CD14-positive monocyte (primary cell): ENCODE data around the gene SLC24A5. TPM values are rescaled to one million over a fixed set of nuclear protein-coding genes. Genes with fewer than 3 reads are reported as not detected.

ENCODE experiments used
- DNase-seq, 3 donors: peaks; one replicate each; pipeline ENCODE4 v3.0.0-alpha.2; 2011 to 2022
- H2AFZ ChIP-seq: 2 replicates; pipeline ENCODE4 v1.6.0; 2012; ENCODE audit warnings: mild to moderate bottlenecking, low read depth, low read length, inconsistent platforms; ENCODE audit not compliant: insufficient read depth, poor library complexity, severe bottlenecking
- H3K27ac ChIP-seq, 2 donors: 1 replicate in 1 of 2; 2 replicates in 1 of 2; pipeline ENCODE4 v1.5.1; 2012 to 2013; ENCODE audit warnings: low read length in 2 of 2, control low read depth in 1 of 2, inconsistent platforms in 1 of 2, low read depth in 1 of 2, mild to moderate bottlenecking in 1 of 2
- H3K27me3 ChIP-seq, 2 donors: one replicate each; pipeline versions ENCODE4 v1.6.0 to v1.6.1; 2011 to 2013; ENCODE audit warnings: low read length in 2 of 2; ENCODE audit not compliant: control insufficient read depth in 2 of 2, insufficient read depth in 2 of 2
- H3K36me3 ChIP-seq, 2 donors: replicated peaks in 1 of 2; 1 replicate in 1 of 2; 2 replicates in 1 of 2; pipeline versions ENCODE4 v1.5.1 to v1.6.1; 2012 to 2013; ENCODE audit warnings: low read length in 2 of 2, control low read depth in 1 of 2, inconsistent platforms in 1 of 2, mild to moderate bottlenecking in 1 of 2; ENCODE audit not compliant: insufficient read depth in 2 of 2, control insufficient read depth in 1 of 2
- H3K4me1 ChIP-seq, 2 donors: 1 replicate in 1 of 2; 2 replicates in 1 of 2; pipeline versions ENCODE4 v1.5.1 to v1.6.1; 2012 to 2013; ENCODE audit warnings: low read length in 2 of 2, control low read depth in 1 of 2, inconsistent platforms in 1 of 2, mild to moderate bottlenecking in 1 of 2, moderate library complexity in 1 of 2; ENCODE audit not compliant: insufficient read depth in 2 of 2, control insufficient read depth in 1 of 2
- H3K4me2 ChIP-seq: replicated peaks from 2 replicates; pipeline ENCODE3; 2012; ENCODE audit warnings: low read length, moderate library complexity, mild to moderate bottlenecking; ENCODE audit not compliant: poor library complexity, severe bottlenecking; ENCODE audit errors: extremely low read depth
- H3K4me3 ChIP-seq, 3 experiments: fragments of 200-600 bp in 1 of 3; sonication (generic) in 1 of 3; replicated peaks in 1 of 3; 1 replicate in 2 of 3; 2 replicates in 1 of 3; pipeline ENCODE4 v1.5.1; 2011 to 2013; ENCODE audit warnings: low read length in 3 of 3, mild to moderate bottlenecking in 3 of 3, control low read depth in 2 of 3, low read depth in 2 of 3, inconsistent platforms in 1 of 3, moderate library complexity in 1 of 3
- H3K79me2 ChIP-seq: 2 replicates; pipeline ENCODE4 v1.6.0; 2012; ENCODE audit warnings: mild to moderate bottlenecking, control low read depth, inconsistent platforms, low read length, moderate library complexity; ENCODE audit not compliant: insufficient read depth
- H3K9ac ChIP-seq: 2 replicates; pipeline ENCODE4 v1.6.0; 2017; ENCODE audit warnings: low read length, mild to moderate bottlenecking; ENCODE audit not compliant: insufficient read depth, poor library complexity, severe bottlenecking
- H3K9me3 ChIP-seq, 2 donors: replicated peaks in 1 of 2; 1 replicate in 1 of 2; 2 replicates in 1 of 2; pipeline versions ENCODE4 v1.5.1 to v1.6.1; 2012 to 2013; ENCODE audit warnings: low read length in 2 of 2, control low read depth in 1 of 2; ENCODE audit not compliant: control insufficient read depth in 1 of 2, insufficient read depth in 1 of 2
- H4K20me1 ChIP-seq: 2 replicates; pipeline ENCODE4 v1.6.0; 2012; ENCODE audit warnings: mild to moderate bottlenecking, low read length, control low read depth, moderate library complexity; ENCODE audit not compliant: insufficient read depth
- H3K27ac Mint-ChIP-seq, 7 donors: one replicate each; pipeline ENCODE4 v1.8.0; 2020; ENCODE audit warnings: mild to moderate bottlenecking in 7 of 7, mixed read lengths in 7 of 7, moderate library complexity in 6 of 7, inconsistent platforms in 2 of 7
- H3K27me3 Mint-ChIP-seq, 3 donors: one replicate each; pipeline ENCODE4 v1.8.0; 2021 to 2022; ENCODE audit warnings: low read depth in 3 of 3, mild to moderate bottlenecking in 3 of 3, mixed read lengths in 3 of 3, moderate library complexity in 3 of 3, inconsistent platforms in 1 of 3
- H3K36me3 Mint-ChIP-seq, 2 donors: one replicate each; pipeline ENCODE4 v1.8.0; 2020; ENCODE audit warnings: mixed read lengths in 2 of 2, inconsistent platforms in 1 of 2, mild to moderate bottlenecking in 1 of 2
- H3K4me1 Mint-ChIP-seq: one replicate; pipeline ENCODE4 v1.8.0; 2020; ENCODE audit warnings: mild to moderate bottlenecking, mixed read lengths
- H3K4me3 Mint-ChIP-seq, 2 donors: one replicate each; pipeline ENCODE4 v1.8.0; 2020; ENCODE audit warnings: mild to moderate bottlenecking in 2 of 2, mixed read lengths in 2 of 2, moderate library complexity in 1 of 2
- H3K9me3 Mint-ChIP-seq, 7 donors: one replicate each; pipeline ENCODE4 v1.8.0; 2020 to 2022; ENCODE audit warnings: mixed read lengths in 7 of 7, mild to moderate bottlenecking in 6 of 7, moderate library complexity in 6 of 7, inconsistent platforms in 2 of 7
- CTCF ChIP-seq: fragments of 200-600 bp; IDR thresholded peaks from one replicate; pipeline ENCODE4 v1.8.0; 2022; ENCODE audit warnings: antibody characterized with exemption, mild to moderate bottlenecking
- WGBS: methylation state at CpG from one replicate; pipeline ENCODE4 v1.1.5; 2013; ENCODE audit warnings: missing lambda C conversion rate; ENCODE audit not compliant: insufficient coverage; 5-methylcytosine and 5-hydroxymethylcytosine counted together
- intact Hi-C, 2 donors: fragments of 100-400 bp; cut with micrococcal nuclease; formaldehyde crosslinking; loops; one replicate each; pipeline versions ENCODE4 v1.15.0 to v1.15.1; 2023
- polyA minus RNA-seq: library from RNA; depleted of rRNA, polyadenylated mRNA; stranded (reverse); fragments of >200 nt; gene quantifications from 2 replicates; pipeline ENCODE4 v1.2.3, GENCODE V29; 2012
- polyA plus RNA-seq, 3 donors: library from polyadenylated mRNA; depleted of rRNA in 1 of 3; unstranded in 2 of 3; stranded (reverse) in 1 of 3; fragments of 300-500 nt in 2 of 3; fragments of >200 nt in 1 of 3; fragmentation: Illumina TruSeq in 2 of 3; gene quantifications; 1 replicate in 2 of 3; 2 replicates in 1 of 3; pipeline ENCODE4 v1.2.3, GENCODE V29; 2012 to 2021
- total RNA-seq, 12 experiments: library from RNA in 1 of 12; stranded (reverse) in 1 of 12; fragments of 120-200 nt in 1 of 12; gene quantifications; one replicate each; pipeline ENCODE4 v1.2.4 and lab custom pipeline; 2013 to 2026; ENCODE audit warnings: mixed read lengths in 6 of 12, inconsistent platforms in 1 of 12

SLC24A5 gene
- not detected for total RNA-seq (2013)
- polyA plus RNA-seq (not detected), polyA minus RNA-seq (not detected in 2 replicates), total RNA-seq (lab: John Stamatoyannopoulos, UW) (0 to 1.5 (median 0.06) reads per million in 11 experiments)

DNA sequence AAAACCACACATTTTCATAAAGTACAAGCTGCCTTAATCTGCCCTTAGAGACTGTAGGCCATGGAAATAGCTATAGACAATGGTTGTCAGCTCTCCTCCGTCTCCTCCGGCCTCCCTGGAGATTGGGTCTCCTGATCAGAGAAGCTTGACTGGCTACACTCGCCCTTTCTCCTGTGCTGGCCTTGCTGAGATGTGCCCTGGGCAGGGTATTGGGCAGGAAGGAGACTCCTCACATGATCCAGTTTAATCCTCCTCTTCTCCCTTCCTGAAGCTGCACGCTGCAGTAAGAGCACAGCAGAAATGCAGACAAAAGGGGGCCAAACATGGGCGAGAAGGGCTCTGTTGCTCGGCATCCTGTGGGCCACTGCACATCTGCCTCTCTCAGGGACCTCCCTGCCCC, at the start of gene SLC24A5:
Gene SLC24A5, plus strand, starts transcription at position 246 of the 400 bp plus-strand sequence. Its CDS starts 55 bp downstream, at position 301.
- Histone ChIP-seq H3K4me1 (no peaks in the 10 kb centered on the region), H3K27ac (no peak within 1 kb of the TSS), H3K4me3 (no peak within 1 kb of the TSS), H3K4me2 (no peak within 1 kb of the TSS), H3K9me3 (no peaks in the 10 kb centered on the region), H3K27me3 (no peaks in the 10 kb centered on the region), H4K20me1 (no peaks in the 10 kb centered on the region), H2AFZ (no peak within 1 kb of the TSS), H3K9ac (no peak within 1 kb of the TSS), H3K36me3 (no peaks in the 10 kb centered on the region), H3K79me2 (no peaks in the 10 kb centered on the region)
- Mint-ChIP-seq H3K27ac (peak within 1 kb of the TSS in 1 of 7 donors; percentile 6), H3K36me3 (no peaks in the 10 kb centered on the region), H3K4me3 (no peak within 1 kb of the TSS), H3K4me1 (no peaks in the 10 kb centered on the region), H3K9me3 (peaks cover 0 to 2% (median 0%) of the 10 kb centered on the region in 7 donors), H3K27me3 (peaks cover 2 to 8% (median 6%) of the 10 kb centered on the region in 3 donors)
- WGBS, result 92% methylated on average over 4 of the region's 6 CpGs
- TF ChIP-seq CTCF, result no peak
- no peak for DNase-seq
- intact Hi-C loops, result no loop called here

DNA sequence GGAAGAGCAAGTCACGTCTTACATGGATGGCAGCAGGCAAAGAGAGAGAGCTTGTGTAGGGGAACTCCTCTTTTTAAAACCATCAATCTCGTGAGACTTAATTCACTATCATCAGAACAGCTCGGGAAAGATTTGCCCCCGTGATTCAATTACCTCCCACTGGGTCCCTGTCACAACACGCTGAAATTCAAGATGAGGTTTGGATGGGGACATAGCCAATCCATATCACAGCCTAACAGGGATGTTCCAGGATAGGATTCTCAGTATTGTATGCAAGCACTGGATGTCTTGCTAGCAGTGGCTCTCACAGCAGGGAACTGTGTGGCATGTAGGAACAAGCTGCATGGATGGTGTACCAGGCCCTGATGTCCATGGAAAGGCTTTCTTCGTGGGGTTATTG, 47.8 kb upstream of the SLC24A5 start:
- Histone ChIP-seq H3K27ac (no peak overlapping the region), H3K27me3 (no peaks in the 10 kb centered on the region), H3K9ac (no peak overlapping the region), H3K4me3 (no peak overlapping the region), H2AFZ (no peak overlapping the region), H3K4me2 (no peak overlapping the region), H4K20me1 (no peaks in the 10 kb centered on the region), H3K4me1 (no peaks in the 10 kb centered on the region), H3K9me3 (no peaks in the 10 kb centered on the region), H3K79me2 (no peaks in the 10 kb centered on the region), H3K36me3 (no peaks in the 10 kb centered on the region)
- Mint-ChIP-seq H3K4me1 (no peaks in the 10 kb centered on the region), H3K36me3 (no peaks in the 10 kb centered on the region), H3K4me3 (no peak overlapping the region), H3K27me3 (peaks cover 3 to 9% (median 4%) of the 10 kb centered on the region in 3 donors), H3K9me3 (peaks cover 0 to 12% (median 8%) of the 10 kb centered on the region in 7 donors), H3K27ac (no peak overlapping the region)
- DNase-seq, result no peak
- no peak for TF ChIP-seq CTCF
- 83% methylated on average over 1 of the region's 6 CpGs for WGBS
- intact Hi-C loops, result no loop called here
